ACC112 (cell line): Measurements from ENCODE around the gene THBS3.
"Not testable (repeated sequence)": the region's sequence is repeated elsewhere in the genome, so short reads cannot be mapped to it uniquely, and the experiment has no call there.

ENCODE experiments used
- H2AFZ ChIP-seq: fragments of 200-600 bp; sonication (generic); one replicate; pipeline ENCODE4 v1.6.0; 2017; ENCODE audit warnings: antibody characterized with exemption, low read length; ENCODE audit not compliant: unreplicated experiment
- H3K27ac ChIP-seq: fragments of 200-600 bp; sonication (generic); 2 replicates; pipeline ENCODE4 v1.5.1; 2014; ENCODE audit warnings: low read depth, mild to moderate bottlenecking, antibody characterized with exemption, low read length, moderate library complexity
- H3K27me3 ChIP-seq: fragments of 200-600 bp; sonication (generic); 2 replicates; pipeline ENCODE4 v1.6.1; 2014; ENCODE audit warnings: mild to moderate bottlenecking, antibody characterized with exemption, low read length, moderate library complexity, mixed read lengths; ENCODE audit not compliant: insufficient read depth
- H3K36me3 ChIP-seq: fragments of 200-600 bp; sonication (generic); 2 replicates; pipeline ENCODE4 v1.6.1; 2016; ENCODE audit warnings: mild to moderate bottlenecking, antibody characterized with exemption, low read length, moderate library complexity, mixed read lengths; ENCODE audit not compliant: insufficient read depth
- H3K4me1 ChIP-seq: fragments of 200-600 bp; sonication (generic); one replicate; pipeline ENCODE4 v1.6.1; 2016; ENCODE audit warnings: low read length, mixed read lengths; ENCODE audit not compliant: insufficient read depth, unreplicated experiment, control insufficient read depth
- H3K4me3 ChIP-seq: fragments of 200-600 bp; sonication (generic); 2 replicates; pipeline ENCODE4 v1.5.1; 2014; ENCODE audit warnings: mild to moderate bottlenecking, low read depth, low read length
- H3K79me2 ChIP-seq: fragments of 200-600 bp; sonication (generic); one replicate; pipeline ENCODE4 v1.6.0; 2016; ENCODE audit warnings: low read length; ENCODE audit not compliant: control insufficient read depth, unreplicated experiment, insufficient read depth

Gene THBS3

GRCh38 chr1:155196103-155196892 is 11.4 kb downstream of the THBS3 start:
- H3K36me3 ChIP-seq = peaks cover 16% of the 10 kb centered on the region; the same call in 1 of the 2 replicates
- H3K27me3 ChIP-seq = no peaks in the 10 kb centered on the region
- H2AFZ ChIP-seq = no peak overlapping the region
- H3K27ac ChIP-seq = peak overlapping the region; percentile 96
- peak overlapping the region; percentile 86 for H3K4me3 ChIP-seq
- peaks cover 26% of the 10 kb centered on the region for H3K4me1 ChIP-seq
- H3K79me2 ChIP-seq = peaks cover 19% of the 10 kb centered on the region

- H3K27me3 ChIP-seq = no peaks in the 10 kb centered on the region
- H2AFZ ChIP-seq = no peak overlapping the region
- peak overlapping the region; percentile 96 for H3K27ac ChIP-seq
Observed at GRCh38 chr1:155195201-155196102, 12.2 kb downstream of the THBS3 start.

GRCh38 chr1:155193991-155194240 is 13.8 kb downstream of the THBS3 start:
- H3K4me1 ChIP-seq = peaks cover 26% of the 10 kb centered on the region
- not testable (repeated sequence) for H3K36me3 ChIP-seq, H3K27me3 ChIP-seq
- peaks cover 19% of the 10 kb centered on the region for H3K79me2 ChIP-seq
- H2AFZ ChIP-seq = peak overlapping the region; percentile 56
- peak overlapping the region; percentile 86 for H3K4me3 ChIP-seq
- H3K27ac ChIP-seq = peak overlapping the region; percentile 96

More at GRCh38 chr1:155195201-155196102, 12.2 kb downstream of the THBS3 start:
- peaks cover 19% of the 10 kb centered on the region for H3K79me2 ChIP-seq
- peak overlapping the region; percentile 86 for H3K4me3 ChIP-seq
- H3K36me3 ChIP-seq = peaks cover 13% of the 10 kb centered on the region; the same call in 1 of the 2 replicates
- peaks cover 26% of the 10 kb centered on the region for H3K4me1 ChIP-seq

- H3K27me3 ChIP-seq = no peaks in the 10 kb centered on the region
- H3K36me3 ChIP-seq = peaks cover 9% of the 10 kb centered on the region; the same call in 1 of the 2 replicates
- H2AFZ ChIP-seq = peak overlapping the region; percentile 74
- H3K27ac ChIP-seq = peak overlapping the region; percentile 96
- H3K4me3 ChIP-seq = peak overlapping the region; percentile 86
- H3K4me1 ChIP-seq = peaks cover 26% of the 10 kb centered on the region
- peaks cover 19% of the 10 kb centered on the region for H3K79me2 ChIP-seq
Observed at GRCh38 chr1:155193275-155193990, 14.3 kb downstream of the THBS3 start.

- Histone ChIP-seq H3K27me3 (no peaks in the 10 kb centered on the region), H3K36me3 (peaks cover 9% of the 10 kb centered on the region; the same call in 1 of the 2 replicates), H3K27ac (peak overlapping the region; percentile 96), H2AFZ (peak overlapping the region; percentile 74), H3K4me3 (peak overlapping the region; percentile 86), H3K4me1 (peaks cover 26% of the 10 kb centered on the region), H3K79me2 (peaks cover 19% of the 10 kb centered on the region)
Observed at GRCh38 chr1:155192346-155193274, 15.1 kb downstream of the THBS3 start.

- Histone ChIP-seq H3K27me3 (no peaks in the 10 kb centered on the region), H3K4me3 (no peak overlapping the region), H3K79me2 (peaks cover 17% of the 10 kb centered on the region), H3K27ac (0 out of 2 replicates have a peak overlapping the region, but pooled peaks have one; percentile 29), H3K36me3 (peaks cover 6% of the 10 kb centered on the region; the same call in 1 of the 2 replicates), H3K4me1 (peaks cover 25% of the 10 kb centered on the region), H2AFZ (no peak overlapping the region)
Observed at GRCh38 chr1:155191904-155192303, 15.8 kb downstream of the THBS3 start.

- not testable (repeated sequence) for H3K36me3 ChIP-seq, H2AFZ ChIP-seq, H3K4me3 ChIP-seq, H3K27me3 ChIP-seq, H3K79me2 ChIP-seq, H3K27ac ChIP-seq, H3K4me1 ChIP-seq
Observed at GRCh38 chr1:155189926-155190325, 17.8 kb downstream of the THBS3 start.

GRCh38 chr1:155188268-155188667 is 19.4 kb downstream of the THBS3 start:
- Histone ChIP-seq H3K27ac (no peak overlapping the region), H3K4me3 (no peak overlapping the region), H3K36me3 (no peaks in the 10 kb centered on the region), H2AFZ (no peak overlapping the region), H3K79me2 (no peaks in the 10 kb centered on the region), H3K27me3 (no peaks in the 10 kb centered on the region), H3K4me1 (peaks cover 7% of the 10 kb centered on the region)

GRCh38 chr1:155187456-155187891 is 20.2 kb downstream of the THBS3 start:
- H3K79me2 ChIP-seq = no peaks in the 10 kb centered on the region
- peaks cover 2% of the 10 kb centered on the region for H3K4me1 ChIP-seq
- H3K4me3 ChIP-seq = no peak overlapping the region
- H2AFZ ChIP-seq = no peak overlapping the region
- H3K36me3 ChIP-seq = no peaks in the 10 kb centered on the region
- no peaks in the 10 kb centered on the region for H3K27me3 ChIP-seq
- H3K27ac ChIP-seq = no peak overlapping the region
